Kidney (tissue), 14 donors: ENCODE data around the gene RALY. TPM values are rescaled to one million over a fixed set of nuclear protein-coding genes. Genes with fewer than 3 reads are reported as not detected.

Experiments used
- DNase-seq, 5 donors: peaks; one replicate each; pipeline ENCODE4 v3.0.0-alpha.2; 2013 to 2020
- FAIRE-seq: peaks from 2 replicates; lab custom pipeline; 2012; peaks lifted over from hg19 to GRCh38; lab: Jason Lieb, UNC
- H3K27ac ChIP-seq, 2 donors: one replicate each; pipeline ENCODE4 v1.7.0; 2013; ENCODE audit warnings: low read depth in 2 of 2, low read length in 2 of 2, inconsistent platforms in 1 of 2
- H3K27me3 ChIP-seq: one replicate; pipeline ENCODE4 v1.7.1; 2013; ENCODE audit warnings: low read length, inconsistent platforms; ENCODE audit not compliant: control insufficient read depth, insufficient read depth
- H3K36me3 ChIP-seq, 3 donors: one replicate each; pipeline versions ENCODE4 v1.7.0 to v1.7.1; 2013; ENCODE audit warnings: low read length in 3 of 3, control low read depth in 1 of 3, inconsistent platforms in 1 of 3; ENCODE audit not compliant: insufficient read depth in 3 of 3, control insufficient read depth in 2 of 3
- H3K4me1 ChIP-seq, 3 donors: one replicate each; pipeline versions ENCODE4 v1.7.0 to v1.7.1; 2013; ENCODE audit warnings: low read length in 3 of 3, inconsistent platforms in 1 of 3, low read depth in 1 of 3; ENCODE audit not compliant: control insufficient read depth in 2 of 3, insufficient read depth in 2 of 3
- H3K4me3 ChIP-seq, 3 donors: one replicate each; pipeline versions ENCODE4 v1.7.0 to v1.8.1; 2013; ENCODE audit warnings: low read length in 3 of 3, control low read depth in 1 of 3, inconsistent platforms in 1 of 3
- H3K9ac ChIP-seq, 3 donors: one replicate each; pipeline versions ENCODE4 v1.7.0 to v1.7.1; 2013; ENCODE audit warnings: low read length in 3 of 3, control low read depth in 1 of 3, inconsistent platforms in 1 of 3
- H3K9me3 ChIP-seq, 3 donors: one replicate each; pipeline versions ENCODE4 v1.7.0 to v1.7.1; 2013; ENCODE audit warnings: low read length in 3 of 3, control low read depth in 1 of 3, inconsistent platforms in 1 of 3; ENCODE audit not compliant: control insufficient read depth in 2 of 3, insufficient read depth in 1 of 3
- intact Hi-C: fragments of 100-400 bp; cut with DNase I; formaldehyde crosslinking; loops from one replicate; pipeline ENCODE4 v1.11.1; 2022
- polyA plus RNA-seq: library from polyadenylated mRNA; stranded (reverse); fragments of 350-450 nt; fragmentation: Illumina TruSeq; extraction: RNeasy Lipid Tissue Mini Kit (QIAGEN cat#74804); gene quantifications from one replicate; pipeline ENCODE4 v1.2.3, GENCODE V29; 2014; ENCODE audit warnings: low read depth, low replicate concordance; ENCODE audit not compliant: insufficient read depth
- total RNA-seq: library from RNA; stranded (reverse); fragmentation: NEBNext Ultra II Directional; extraction: Animal tissue kit (Norgen Biotek cat#: 25700); gene quantifications from one replicate; pipeline ENCODE4 v1.2.1, GENCODE V29; 2021
- TF ChIP-seq, protein P1 (sequence below): IDR thresholded peaks from 3 replicates; pipeline ENCODE4 v1.5.1; 2012; ENCODE audit warnings: mild to moderate bottlenecking, moderate library complexity, borderline replicate concordance; ENCODE audit not compliant: insufficient read depth; ENCODE audit errors: extremely low read depth
- donor health status: control.
- donor health status: control.
- donor health status: control.
- donor health status: control.
- donor health status: control.
- donor health status: DM: yes; HTN: yes; CAD: no.
- donor health status: Normal renal cell carcinoma (clear cell type).

Gene RALY
- total and polyA plus RNA-seq, 2 donors from 2014 or later = 119 to 138 TPM

DNA sequence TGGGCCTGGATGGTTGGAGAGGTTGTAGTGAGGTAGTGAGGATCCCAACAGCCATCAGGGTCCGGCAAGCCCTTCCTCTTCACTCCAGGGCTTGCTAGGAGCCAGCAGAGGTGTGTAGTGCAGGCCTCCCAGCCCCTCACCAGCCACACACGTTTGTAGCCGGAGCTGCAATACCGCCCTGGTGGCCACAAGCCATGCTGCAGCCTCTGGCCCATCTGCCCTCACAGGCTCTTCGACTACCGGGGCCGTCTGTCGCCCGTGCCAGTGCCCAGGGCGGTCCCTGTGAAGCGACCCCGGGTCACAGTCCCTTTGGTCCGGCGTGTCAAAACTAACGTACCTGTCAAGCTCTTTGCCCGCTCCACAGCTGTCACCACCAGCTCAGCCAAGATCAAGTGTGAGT lies 81.9 kb downstream of the RALY start:
- DNase-seq (no peak), FAIRE-seq (no peak)
- Histone ChIP-seq H3K27ac (no peak overlapping the region), H3K9ac (no peak overlapping the region), H3K36me3 (peaks cover 4 to 22% (median 14%) of the 10 kb centered on the region in 3 donors), H3K4me3 (no peak overlapping the region), H3K4me1 (no peaks in the 10 kb centered on the region), H3K27me3 (no peaks in the 10 kb centered on the region), H3K9me3 (no peaks in the 10 kb centered on the region)
- TF ChIP-seq, protein P1, sequence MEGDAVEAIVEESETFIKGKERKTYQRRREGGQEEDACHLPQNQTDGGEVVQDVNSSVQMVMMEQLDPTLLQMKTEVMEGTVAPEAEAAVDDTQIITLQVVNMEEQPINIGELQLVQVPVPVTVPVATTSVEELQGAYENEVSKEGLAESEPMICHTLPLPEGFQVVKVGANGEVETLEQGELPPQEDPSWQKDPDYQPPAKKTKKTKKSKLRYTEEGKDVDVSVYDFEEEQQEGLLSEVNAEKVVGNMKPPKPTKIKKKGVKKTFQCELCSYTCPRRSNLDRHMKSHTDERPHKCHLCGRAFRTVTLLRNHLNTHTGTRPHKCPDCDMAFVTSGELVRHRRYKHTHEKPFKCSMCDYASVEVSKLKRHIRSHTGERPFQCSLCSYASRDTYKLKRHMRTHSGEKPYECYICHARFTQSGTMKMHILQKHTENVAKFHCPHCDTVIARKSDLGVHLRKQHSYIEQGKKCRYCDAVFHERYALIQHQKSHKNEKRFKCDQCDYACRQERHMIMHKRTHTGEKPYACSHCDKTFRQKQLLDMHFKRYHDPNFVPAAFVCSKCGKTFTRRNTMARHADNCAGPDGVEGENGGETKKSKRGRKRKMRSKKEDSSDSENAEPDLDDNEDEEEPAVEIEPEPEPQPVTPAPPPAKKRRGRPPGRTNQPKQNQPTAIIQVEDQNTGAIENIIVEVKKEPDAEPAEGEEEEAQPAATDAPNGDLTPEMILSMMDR = no peak
- intact Hi-C loops = loop anchor here (10.0 kb wide), 1 partner anchor 211 kb away; no protein-coding TSS in a partner anchor

DNA sequence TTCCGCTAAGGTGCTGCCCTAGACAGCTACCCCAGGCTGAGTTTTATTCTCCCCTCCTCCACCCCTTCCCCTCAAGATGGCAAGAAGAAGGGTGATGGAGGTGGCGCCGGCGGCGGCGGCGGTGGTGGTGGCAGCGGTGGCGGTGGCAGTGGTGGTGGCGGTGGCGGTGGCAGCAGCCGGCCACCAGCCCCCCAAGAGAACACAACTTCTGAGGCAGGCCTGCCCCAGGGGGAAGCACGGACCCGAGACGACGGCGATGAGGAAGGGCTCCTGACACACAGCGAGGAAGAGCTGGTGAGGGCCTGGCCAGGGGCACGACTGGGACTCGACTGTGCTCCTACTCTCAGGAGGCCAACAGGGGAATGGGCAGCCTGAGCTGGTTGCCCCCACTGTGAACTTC lies 83.2 kb downstream of the RALY start:
- H3K27me3 ChIP-seq = no peaks in the 10 kb centered on the region
- no peak overlapping the region for H3K9ac ChIP-seq
- H3K27ac ChIP-seq = no peak overlapping the region
- no peak for FAIRE-seq
- intact Hi-C loops = loop anchor here (10.0 kb wide), 1 partner anchor 212 kb away; no protein-coding TSS in a partner anchor
- no peaks in the 10 kb centered on the region for H3K9me3 ChIP-seq
- peaks cover 0 to 2% (median 0%) of the 10 kb centered on the region in 3 donors for H3K4me1 ChIP-seq
- no peak for DNase-seq
- H3K4me3 ChIP-seq = no peak overlapping the region
- TF ChIP-seq, protein P1 = no peak
- H3K36me3 ChIP-seq = peaks cover 4 to 27% (median 15%) of the 10 kb centered on the region in 3 donors

GRCh38 chr20:34078540-34078939 lies 84.8 kb downstream of the RALY start:
- intact Hi-C loops = loop anchor here (10.0 kb wide), 1 partner anchor 214 kb away; no protein-coding TSS in a partner anchor
- TF ChIP-seq, protein P1 = no peak
- Histone ChIP-seq H3K9me3 (no peaks in the 10 kb centered on the region), H3K4me1 (peaks cover 0 to 3% (median 0%) of the 10 kb centered on the region in 3 donors), H3K9ac (no peak overlapping the region), H3K4me3 (no peak overlapping the region), H3K36me3 (peaks cover 6 to 31% (median 19%) of the 10 kb centered on the region in 3 donors), H3K27me3 (no peaks in the 10 kb centered on the region), H3K27ac (no peak overlapping the region)
- DNase-seq = no peak
- FAIRE-seq = no peak
